ENCODE data around the gene RPL34. TPM values are rescaled to one million over a fixed set of nuclear protein-coding genes. Genes with fewer than 3 reads are reported as not detected.

The RPL34 gene
- polyA plus RNA-seq, 1 of the 3 experiments (the other 2 are of a cell fraction) = 2,955 TPM

DNA sequence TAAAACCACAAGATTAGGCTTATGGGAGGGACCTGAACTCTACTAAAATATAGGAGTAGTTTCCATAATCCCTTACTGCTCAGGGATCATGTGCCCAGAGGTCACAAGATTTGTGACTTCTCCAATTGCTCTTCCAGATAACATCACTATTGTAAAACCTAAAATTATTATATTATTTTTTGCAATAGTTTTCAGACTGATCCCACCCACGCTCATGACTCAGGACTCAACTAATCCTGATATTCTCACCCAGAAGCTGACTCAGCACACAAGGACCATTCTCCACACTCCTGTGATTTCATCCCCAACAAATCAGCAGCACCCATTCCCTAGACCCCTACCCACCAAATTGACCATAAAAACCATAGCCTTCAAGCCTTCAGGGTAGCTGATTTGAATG, 24.0 kb upstream of the RPL34 start:
- POLR2A ChIA-PET = no interaction called here
- no peak for DNase-seq
- H2AFZ ChIP-seq (ENCODE audit: low read depth) = no peak overlapping the region
- CTCF ChIA-PET = interaction anchor here (0.6 kb wide), 1 partner anchor 10 kb away, joined by 3 read pairs; no protein-coding TSS in a partner anchor
- H3K4me2 ChIP-seq = no peak overlapping the region
- no peaks in the 10 kb centered on the region for H3K27me3 ChIP-seq (ENCODE audit: insufficient read depth)
- no peak overlapping the region for H3K4me3 ChIP-seq (ENCODE audit: low read depth in 2 of 2, low read length in 1 of 2)
- no peaks in the 10 kb centered on the region for H4K20me1 ChIP-seq (ENCODE audit: insufficient read depth)
- 79% methylated on average over 1 of the region's 1 CpG for WGBS (ENCODE audit: low lambda C conversion rate)
- no peaks in the 10 kb centered on the region for H3K36me3 ChIP-seq (replicated peaks in 1 of 2; ENCODE audit: control insufficient read depth in 1 of 2, insufficient read depth in 2 of 2, low read length in 1 of 2)
- no peaks in the 10 kb centered on the region for H3K9me2 ChIP-seq
- H3K4me1 ChIP-seq (ENCODE audit: control insufficient read depth in 1 of 2, insufficient read depth in 2 of 2, low read depth in 1 of 2, low read length in 1 of 2) = peaks cover 0 to 4% of the 10 kb centered on the region in 2 experiments; a peak in 1 of 4 replicates
- no peak overlapping the region for H3K9ac ChIP-seq
- H3F3A ChIP-seq (replicated peaks; ENCODE audit: insufficient read depth) = no peaks in the 10 kb centered on the region
- TF ChIP-seq SIN3A (IDR thresholded peaks at IDR 0.05; ENCODE audit: borderline replicate concordance, low read depth, low read length) (no peak), EP300 (IDR thresholded peaks at IDR 0.05; ENCODE audit: borderline replicate concordance in 1 of 2, low read depth in 1 of 2, low read length in 1 of 2) (no peak), MXI1 (IDR thresholded peaks at IDR 0.05; ENCODE audit: low read depth, low read length) (no peak), POLR2AphosphoS5 (IDR thresholded peaks at IDR 0.05; ENCODE audit: low read depth, low read length) (no peak), GATA2 (CRISPR knock-in tag; IDR thresholded peaks at IDR 0.05) (no peak), SMC3 (IDR thresholded peaks at IDR 0.05; ENCODE audit: low read depth, low read length) (no peak), YY1 (IDR thresholded peaks at IDR 0.05; ENCODE audit: low read depth) (no peak), RCOR1 (IDR thresholded peaks at IDR 0.05; ENCODE audit: low read length) (no peak)
- TF ChIP-seq, protein P1, sequence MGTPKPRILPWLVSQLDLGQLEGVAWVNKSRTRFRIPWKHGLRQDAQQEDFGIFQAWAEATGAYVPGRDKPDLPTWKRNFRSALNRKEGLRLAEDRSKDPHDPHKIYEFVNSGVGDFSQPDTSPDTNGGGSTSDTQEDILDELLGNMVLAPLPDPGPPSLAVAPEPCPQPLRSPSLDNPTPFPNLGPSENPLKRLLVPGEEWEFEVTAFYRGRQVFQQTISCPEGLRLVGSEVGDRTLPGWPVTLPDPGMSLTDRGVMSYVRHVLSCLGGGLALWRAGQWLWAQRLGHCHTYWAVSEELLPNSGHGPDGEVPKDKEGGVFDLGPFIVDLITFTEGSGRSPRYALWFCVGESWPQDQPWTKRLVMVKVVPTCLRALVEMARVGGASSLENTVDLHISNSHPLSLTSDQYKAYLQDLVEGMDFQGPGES (IDR thresholded peaks at IDR 0.05; ENCODE audit: low read depth, low read length) = no peak
- TF ChIP-seq, protein P2, sequence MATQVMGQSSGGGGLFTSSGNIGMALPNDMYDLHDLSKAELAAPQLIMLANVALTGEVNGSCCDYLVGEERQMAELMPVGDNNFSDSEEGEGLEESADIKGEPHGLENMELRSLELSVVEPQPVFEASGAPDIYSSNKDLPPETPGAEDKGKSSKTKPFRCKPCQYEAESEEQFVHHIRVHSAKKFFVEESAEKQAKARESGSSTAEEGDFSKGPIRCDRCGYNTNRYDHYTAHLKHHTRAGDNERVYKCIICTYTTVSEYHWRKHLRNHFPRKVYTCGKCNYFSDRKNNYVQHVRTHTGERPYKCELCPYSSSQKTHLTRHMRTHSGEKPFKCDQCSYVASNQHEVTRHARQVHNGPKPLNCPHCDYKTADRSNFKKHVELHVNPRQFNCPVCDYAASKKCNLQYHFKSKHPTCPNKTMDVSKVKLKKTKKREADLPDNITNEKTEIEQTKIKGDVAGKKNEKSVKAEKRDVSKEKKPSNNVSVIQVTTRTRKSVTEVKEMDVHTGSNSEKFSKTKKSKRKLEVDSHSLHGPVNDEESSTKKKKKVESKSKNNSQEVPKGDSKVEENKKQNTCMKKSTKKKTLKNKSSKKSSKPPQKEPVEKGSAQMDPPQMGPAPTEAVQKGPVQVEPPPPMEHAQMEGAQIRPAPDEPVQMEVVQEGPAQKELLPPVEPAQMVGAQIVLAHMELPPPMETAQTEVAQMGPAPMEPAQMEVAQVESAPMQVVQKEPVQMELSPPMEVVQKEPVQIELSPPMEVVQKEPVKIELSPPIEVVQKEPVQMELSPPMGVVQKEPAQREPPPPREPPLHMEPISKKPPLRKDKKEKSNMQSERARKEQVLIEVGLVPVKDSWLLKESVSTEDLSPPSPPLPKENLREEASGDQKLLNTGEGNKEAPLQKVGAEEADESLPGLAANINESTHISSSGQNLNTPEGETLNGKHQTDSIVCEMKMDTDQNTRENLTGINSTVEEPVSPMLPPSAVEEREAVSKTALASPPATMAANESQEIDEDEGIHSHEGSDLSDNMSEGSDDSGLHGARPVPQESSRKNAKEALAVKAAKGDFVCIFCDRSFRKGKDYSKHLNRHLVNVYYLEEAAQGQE (IDR thresholded peaks at IDR 0.05; ENCODE audit: low read depth, low read length) = no peak
- TF ChIP-seq, protein P3, sequence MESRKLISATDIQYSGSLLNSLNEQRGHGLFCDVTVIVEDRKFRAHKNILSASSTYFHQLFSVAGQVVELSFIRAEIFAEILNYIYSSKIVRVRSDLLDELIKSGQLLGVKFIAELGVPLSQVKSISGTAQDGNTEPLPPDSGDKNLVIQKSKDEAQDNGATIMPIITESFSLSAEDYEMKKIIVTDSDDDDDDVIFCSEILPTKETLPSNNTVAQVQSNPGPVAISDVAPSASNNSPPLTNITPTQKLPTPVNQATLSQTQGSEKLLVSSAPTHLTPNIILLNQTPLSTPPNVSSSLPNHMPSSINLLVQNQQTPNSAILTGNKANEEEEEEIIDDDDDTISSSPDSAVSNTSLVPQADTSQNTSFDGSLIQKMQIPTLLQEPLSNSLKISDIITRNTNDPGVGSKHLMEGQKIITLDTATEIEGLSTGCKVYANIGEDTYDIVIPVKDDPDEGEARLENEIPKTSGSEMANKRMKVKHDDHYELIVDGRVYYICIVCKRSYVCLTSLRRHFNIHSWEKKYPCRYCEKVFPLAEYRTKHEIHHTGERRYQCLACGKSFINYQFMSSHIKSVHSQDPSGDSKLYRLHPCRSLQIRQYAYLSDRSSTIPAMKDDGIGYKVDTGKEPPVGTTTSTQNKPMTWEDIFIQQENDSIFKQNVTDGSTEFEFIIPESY (IDR thresholded peaks at IDR 0.05; ENCODE audit: borderline replicate concordance, low read depth) = no peak
- TF ChIP-seq, protein P4, sequence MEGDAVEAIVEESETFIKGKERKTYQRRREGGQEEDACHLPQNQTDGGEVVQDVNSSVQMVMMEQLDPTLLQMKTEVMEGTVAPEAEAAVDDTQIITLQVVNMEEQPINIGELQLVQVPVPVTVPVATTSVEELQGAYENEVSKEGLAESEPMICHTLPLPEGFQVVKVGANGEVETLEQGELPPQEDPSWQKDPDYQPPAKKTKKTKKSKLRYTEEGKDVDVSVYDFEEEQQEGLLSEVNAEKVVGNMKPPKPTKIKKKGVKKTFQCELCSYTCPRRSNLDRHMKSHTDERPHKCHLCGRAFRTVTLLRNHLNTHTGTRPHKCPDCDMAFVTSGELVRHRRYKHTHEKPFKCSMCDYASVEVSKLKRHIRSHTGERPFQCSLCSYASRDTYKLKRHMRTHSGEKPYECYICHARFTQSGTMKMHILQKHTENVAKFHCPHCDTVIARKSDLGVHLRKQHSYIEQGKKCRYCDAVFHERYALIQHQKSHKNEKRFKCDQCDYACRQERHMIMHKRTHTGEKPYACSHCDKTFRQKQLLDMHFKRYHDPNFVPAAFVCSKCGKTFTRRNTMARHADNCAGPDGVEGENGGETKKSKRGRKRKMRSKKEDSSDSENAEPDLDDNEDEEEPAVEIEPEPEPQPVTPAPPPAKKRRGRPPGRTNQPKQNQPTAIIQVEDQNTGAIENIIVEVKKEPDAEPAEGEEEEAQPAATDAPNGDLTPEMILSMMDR (IDR thresholded peaks at IDR 0.05) = no peak
- H3K9me3 ChIP-seq = no peaks in the 10 kb centered on the region
- no peaks in the 10 kb centered on the region for H3K79me2 ChIP-seq (ENCODE audit: insufficient read depth)
- no peak overlapping the region for H3K27ac ChIP-seq (ENCODE audit: low read depth in 2 of 2, low read length in 1 of 2)

Measured in SK-N-SH (cell line).